ENCODE measurements around the gene ABCC6. TPM values are rescaled to one million over a fixed set of nuclear protein-coding genes. Genes with fewer than 3 reads are reported as not detected.
A peak's percentile ranks its signal among the peaks of the same experiment; 100 is the strongest.

ABCC6 gene
- total and polyA plus RNA-seq, 2 of the 13 experiments (the other 11 are each of a cell fraction or from before 2014, with no cell fraction given), result 82.4 to 105 TPM

GRCh38 chr16:16150117-16150877 is 73.0 kb downstream of the ABCC6 start (continued):
- no peak for TF ChIP-seq LCORL (IDR thresholded peaks at IDR 0.05)
- no peak for TF ChIP-seq LCORL (CRISPR knock-in tag; IDR thresholded peaks at IDR 0.05)
- 0 out of 2 replicates have a peak, but pooled peaks have one; percentile 16 for TF ChIP-seq NFKB2 (CRISPR knock-in tag; IDR thresholded peaks at IDR 0.05; ENCODE audit: borderline replicate concordance)
- peak; percentile 77 for TF ChIP-seq ZNF552 (CRISPR knock-in tag; IDR thresholded peaks at IDR 0.05; ENCODE audit: borderline replicate concordance)
- TF ChIP-seq STAG1 (CRISPR knock-in tag; IDR thresholded peaks at IDR 0.05), result no peak
- TF ChIP-seq ZFP1 (CRISPR knock-in tag; IDR thresholded peaks at IDR 0.05), result no peak
- no peak for TF ChIP-seq ZNF766 (CRISPR knock-in tag; IDR thresholded peaks at IDR 0.05; ENCODE audit: borderline replicate concordance)
- TF ChIP-seq ZNF234 (CRISPR knock-in tag; conservative IDR thresholded peaks at IDR 0.05), result no peak
- no peak for TF ChIP-seq CREB1 (IDR thresholded peaks at IDR 0.05)
- TF ChIP-seq CREB1 (CRISPR knock-in tag; IDR thresholded peaks at IDR 0.05), result no peak
- TF ChIP-seq MATR3 (CRISPR knock-in tag; IDR thresholded peaks at IDR 0.05), result 0 out of 2 replicates have a peak, but pooled peaks have one; percentile 7
- 0 out of 2 replicates have a peak, but pooled peaks have one; percentile 7 for TF ChIP-seq ZNF12 (CRISPR knock-in tag; IDR thresholded peaks at IDR 0.05)
- no peak for TF ChIP-seq ZNF549 (CRISPR knock-in tag; IDR thresholded peaks at IDR 0.05)
- no peak for TF ChIP-seq CENPX (CRISPR knock-in tag; IDR thresholded peaks at IDR 0.05)
- TF ChIP-seq TARDBP (CRISPR knock-in tag; IDR thresholded peaks at IDR 0.05), result no peak
- TF ChIP-seq HNF4A (CRISPR knock-in tag; IDR thresholded peaks at IDR 0.05), result peak; percentile 35
- no peak for TF ChIP-seq ZNF296 (CRISPR knock-in tag; conservative IDR thresholded peaks at IDR 0.05)
- no peak for TF ChIP-seq REXO4 (CRISPR knock-in tag; IDR thresholded peaks at IDR 0.05; ENCODE audit: borderline replicate concordance)
- no peak for TF ChIP-seq ZNF335 (CRISPR knock-in tag; IDR thresholded peaks at IDR 0.05)
- 0 out of 2 replicates have a peak, but pooled peaks have one; percentile 45 for TF ChIP-seq ZIK1 (CRISPR knock-in tag; IDR thresholded peaks at IDR 0.05; ENCODE audit: borderline replicate concordance, low read depth)
- TF ChIP-seq NFIB (CRISPR knock-in tag; IDR thresholded peaks at IDR 0.05; ENCODE audit: borderline replicate concordance), result peak; percentile 98
- TF ChIP-seq RFXANK (CRISPR knock-in tag; IDR thresholded peaks at IDR 0.05), result no peak
- 0 out of 2 replicates have a peak, but pooled peaks have one; percentile 84 for TF ChIP-seq ZNF326 (CRISPR knock-in tag; IDR thresholded peaks at IDR 0.05; ENCODE audit: borderline replicate concordance)
- no peak for TF ChIP-seq HOXA5 (CRISPR knock-in tag; IDR thresholded peaks at IDR 0.05)
- no peak; the same call in 1 of the 2 replicates for TF ChIP-seq NRL (CRISPR knock-in tag; IDR thresholded peaks at IDR 0.05; ENCODE audit: borderline replicate concordance)
- no peak for TF ChIP-seq ZNF3 (CRISPR knock-in tag; IDR thresholded peaks at IDR 0.05)
- no peak for TF ChIP-seq ZNF382 (CRISPR knock-in tag; IDR thresholded peaks at IDR 0.05; ENCODE audit: borderline replicate concordance)
- no peak for TF ChIP-seq PHF5A (CRISPR knock-in tag; IDR thresholded peaks at IDR 0.05; ENCODE audit: low read depth, unreplicated experiment)
- TF ChIP-seq, protein P1, sequence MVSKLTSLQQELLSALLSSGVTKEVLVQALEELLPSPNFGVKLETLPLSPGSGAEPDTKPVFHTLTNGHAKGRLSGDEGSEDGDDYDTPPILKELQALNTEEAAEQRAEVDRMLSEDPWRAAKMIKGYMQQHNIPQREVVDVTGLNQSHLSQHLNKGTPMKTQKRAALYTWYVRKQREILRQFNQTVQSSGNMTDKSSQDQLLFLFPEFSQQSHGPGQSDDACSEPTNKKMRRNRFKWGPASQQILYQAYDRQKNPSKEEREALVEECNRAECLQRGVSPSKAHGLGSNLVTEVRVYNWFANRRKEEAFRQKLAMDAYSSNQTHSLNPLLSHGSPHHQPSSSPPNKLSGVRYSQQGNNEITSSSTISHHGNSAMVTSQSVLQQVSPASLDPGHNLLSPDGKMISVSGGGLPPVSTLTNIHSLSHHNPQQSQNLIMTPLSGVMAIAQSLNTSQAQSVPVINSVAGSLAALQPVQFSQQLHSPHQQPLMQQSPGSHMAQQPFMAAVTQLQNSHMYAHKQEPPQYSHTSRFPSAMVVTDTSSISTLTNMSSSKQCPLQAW (CRISPR knock-in tag; IDR thresholded peaks at IDR 0.05), result 0 out of 2 replicates have a peak, but pooled peaks have one; percentile 10
- TF ChIP-seq ZNF350 (CRISPR knock-in tag; IDR thresholded peaks at IDR 0.05; ENCODE audit: borderline replicate concordance, low read depth), result no peak; the same call in 1 of the 2 replicates
- TF ChIP-seq POLR2A (IDR thresholded peaks at IDR 0.05; ENCODE audit: insufficient read depth in 1 of 2, low read depth in 2 of 2, low read length in 2 of 2), result peak in 1 of 2 experiments; percentile 37; a peak in 1 of 4 replicates
- no peak for TF ChIP-seq CENPT (CRISPR knock-in tag; IDR thresholded peaks at IDR 0.05; ENCODE audit: low read depth)

Measured in HepG2 (cell line).